ENCODE data around the gene ASMTL.

DNA sequence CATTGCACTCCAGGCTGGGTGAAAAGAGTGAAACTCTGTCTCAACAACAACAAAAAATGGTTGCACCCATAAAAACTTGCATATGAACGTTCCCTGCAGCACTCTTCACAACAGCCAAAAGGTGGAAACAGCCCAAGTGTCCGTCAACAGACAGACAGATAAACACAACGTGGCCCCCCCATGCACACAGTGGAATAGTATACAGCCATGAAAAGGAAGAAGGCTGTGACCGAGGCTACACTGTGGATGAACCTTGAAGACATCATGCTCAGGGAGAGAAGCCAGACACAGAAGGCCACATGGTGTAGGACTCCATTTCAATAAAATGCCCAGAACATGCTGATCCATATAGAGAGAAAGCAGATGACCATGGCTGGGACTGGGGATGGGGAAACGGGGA lies 33.5 kb upstream of the ASMTL start:
- TF ChIP-seq, protein P1, sequence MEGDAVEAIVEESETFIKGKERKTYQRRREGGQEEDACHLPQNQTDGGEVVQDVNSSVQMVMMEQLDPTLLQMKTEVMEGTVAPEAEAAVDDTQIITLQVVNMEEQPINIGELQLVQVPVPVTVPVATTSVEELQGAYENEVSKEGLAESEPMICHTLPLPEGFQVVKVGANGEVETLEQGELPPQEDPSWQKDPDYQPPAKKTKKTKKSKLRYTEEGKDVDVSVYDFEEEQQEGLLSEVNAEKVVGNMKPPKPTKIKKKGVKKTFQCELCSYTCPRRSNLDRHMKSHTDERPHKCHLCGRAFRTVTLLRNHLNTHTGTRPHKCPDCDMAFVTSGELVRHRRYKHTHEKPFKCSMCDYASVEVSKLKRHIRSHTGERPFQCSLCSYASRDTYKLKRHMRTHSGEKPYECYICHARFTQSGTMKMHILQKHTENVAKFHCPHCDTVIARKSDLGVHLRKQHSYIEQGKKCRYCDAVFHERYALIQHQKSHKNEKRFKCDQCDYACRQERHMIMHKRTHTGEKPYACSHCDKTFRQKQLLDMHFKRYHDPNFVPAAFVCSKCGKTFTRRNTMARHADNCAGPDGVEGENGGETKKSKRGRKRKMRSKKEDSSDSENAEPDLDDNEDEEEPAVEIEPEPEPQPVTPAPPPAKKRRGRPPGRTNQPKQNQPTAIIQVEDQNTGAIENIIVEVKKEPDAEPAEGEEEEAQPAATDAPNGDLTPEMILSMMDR (IDR thresholded peaks at IDR 0.05): no peak
- TF ChIP-seq POLR2A (IDR thresholded peaks at IDR 0.05): no peak
